GM12878 (cell line): Measurements from ENCODE around the gene LCE6A. TPM values are rescaled to one million over a fixed set of nuclear protein-coding genes. Genes with fewer than 3 reads are reported as not detected.

ENCODE experiments used
- BCL11A ChIP-seq: IDR thresholded peaks from 2 replicates; pipeline ENCODE4 v1.6.1; 2011; ENCODE audit warnings: low read depth, low read length
- BHLHE40 ChIP-seq, 2 experiments: fragments of 450-650 bp in 1 of 2; IDR thresholded peaks; 2 replicates each; pipeline ENCODE4 v1.6.1; 2011 to 2017; ENCODE audit warnings: low read depth in 2 of 2, borderline replicate concordance in 1 of 2, improper control_type of control experiment in 1 of 2, low read length in 1 of 2, mild to moderate bottlenecking in 1 of 2
- EP300 ChIP-seq, 2 experiments: fragments of 150-350 bp in 1 of 2; IDR thresholded peaks; 2 replicates each; pipeline ENCODE4 v1.6.1; 2011 to 2012; ENCODE audit warnings: low read depth in 2 of 2, low read length in 2 of 2, borderline replicate concordance in 1 of 2, improper control_type of control experiment in 1 of 2, inconsistent platforms in 1 of 2; ENCODE audit not compliant: control insufficient read depth in 1 of 2
- ESRRA ChIP-seq: IDR thresholded peaks from 2 replicates; pipeline ENCODE4 v1.6.1; 2012; ENCODE audit warnings: mild to moderate bottlenecking, low read length, improper control_type of control experiment
- NR2C1 ChIP-seq: fragments of 450-650 bp; IDR thresholded peaks from 2 replicates; pipeline ENCODE4 v1.6.1; 2017; ENCODE audit warnings: antibody characterized with exemption, mild to moderate bottlenecking, moderate library complexity
- PAX5 ChIP-seq: IDR thresholded peaks from 2 replicates; pipeline ENCODE4 v1.6.1; 2011; ENCODE audit warnings: low read depth, low read length, borderline replicate concordance
- RAD21 ChIP-seq: IDR thresholded peaks from 2 replicates; pipeline ENCODE4 v1.6.1; 2011; ENCODE audit warnings: mild to moderate bottlenecking, low read depth, low read length, moderate library complexity; ENCODE audit not compliant: insufficient read depth
- SREBF2 ChIP-seq: IDR thresholded peaks from 2 replicates; pipeline ENCODE4 v1.6.1; 2012; ENCODE audit warnings: mild to moderate bottlenecking, low read length
- TCF7 ChIP-seq: IDR thresholded peaks from 2 replicates; pipeline ENCODE4 v1.6.1; 2014; ENCODE audit warnings: antibody characterized with exemption, borderline replicate concordance
- YY1 ChIP-seq: IDR thresholded peaks from 2 replicates; pipeline ENCODE4 v1.6.1; 2011; ENCODE audit warnings: low read depth, mild to moderate bottlenecking, low read length
- ZNF24 ChIP-seq: fragments of 450-650 bp; IDR thresholded peaks from 2 replicates; pipeline ENCODE4 v1.6.1; 2017; ENCODE audit warnings: antibody characterized with exemption, mild to moderate bottlenecking
- ZNF384 ChIP-seq: IDR thresholded peaks from 2 replicates; pipeline ENCODE4 v1.6.1; 2012; ENCODE audit warnings: low read depth, mild to moderate bottlenecking, low read length, improper control_type of control experiment, borderline replicate concordance
- polyA plus RNA-seq, 11 experiments: library from polyadenylated mRNA; depleted of rRNA in 4 of 11; unstranded in 6 of 11; stranded (reverse) in 5 of 11; fragments of >200 nt; fragmentation: Nextera tagmentation in 4 of 11; fragmentation: Illumina TruSeq in 1 of 11; extraction: Ambion mirVana in 4 of 11; extraction: Trizol in 1 of 11; gene quantifications; 1 replicate in 1 of 11; 2 replicates in 10 of 11; pipeline versions ENCODE4 v1.2.1 to v1.2.3, GENCODE V29; 2011 to 2016; ENCODE audit warnings: inconsistent platforms in 2 of 11, missing spikeins in 2 of 11, low read depth in 1 of 11
- total RNA-seq, 4 experiments: library from RNA; depleted of rRNA in 3 of 4; stranded (reverse); fragments of >200 nt in 3 of 4; fragmentation: Illumina TruSeq in 1 of 4; extraction: Trizol in 1 of 4; gene quantifications; 2 replicates each; pipeline versions ENCODE4 v1.2.1 to v1.2.3, GENCODE V29; 2013 to 2021
- TF ChIP-seq, protein P1 (sequence below): IDR thresholded peaks from 2 replicates; pipeline ENCODE4 v1.6.1; 2011; ENCODE audit warnings: borderline replicate concordance, low read depth, mild to moderate bottlenecking, moderate library complexity, low read length; ENCODE audit not compliant: insufficient read depth, poor library complexity, severe bottlenecking
- TF ChIP-seq, protein P2 (sequence below): fragments of 450-650 bp; formaldehyde crosslinking; IDR thresholded peaks from 2 replicates; pipeline ENCODE4 v1.4.0; 2022; ENCODE audit warnings: mild to moderate bottlenecking, moderate library complexity
- TF ChIP-seq, protein P3 (sequence below), 3 experiments: IDR thresholded peaks in 2 of 3; conservative IDR thresholded peaks in 1 of 3; 2 replicates each; pipeline ENCODE4 v1.5.1; 2011; ENCODE audit warnings: low read depth in 3 of 3, low read length in 3 of 3, mild to moderate bottlenecking in 3 of 3, control low read depth in 2 of 3, moderate library complexity in 2 of 3, inconsistent platforms in 1 of 3, mixed read lengths in 1 of 3; ENCODE audit not compliant: control insufficient read depth in 2 of 3, insufficient read depth in 1 of 3; ENCODE audit errors: extremely low read depth in 1 of 3
- TF ChIP-seq, protein P4 (sequence below): IDR thresholded peaks from 2 replicates; pipeline ENCODE4 v1.6.1; 2011; ENCODE audit warnings: mild to moderate bottlenecking, low read depth, low read length, moderate library complexity; ENCODE audit not compliant: insufficient replicate concordance
- TF ChIP-seq, protein P5 (sequence below): fragments of 450-650 bp; formaldehyde crosslinking; IDR thresholded peaks from 2 replicates; pipeline ENCODE4 v1.4.0; 2020; ENCODE audit warnings: mild to moderate bottlenecking, moderate library complexity

Gene LCE6A
- total and polyA plus RNA-seq, 10 of the 15 experiments (the other 5 are each of a cell fraction or from before 2014, with no cell fraction given): 0.45 TPM; not detected in 9

DNA sequence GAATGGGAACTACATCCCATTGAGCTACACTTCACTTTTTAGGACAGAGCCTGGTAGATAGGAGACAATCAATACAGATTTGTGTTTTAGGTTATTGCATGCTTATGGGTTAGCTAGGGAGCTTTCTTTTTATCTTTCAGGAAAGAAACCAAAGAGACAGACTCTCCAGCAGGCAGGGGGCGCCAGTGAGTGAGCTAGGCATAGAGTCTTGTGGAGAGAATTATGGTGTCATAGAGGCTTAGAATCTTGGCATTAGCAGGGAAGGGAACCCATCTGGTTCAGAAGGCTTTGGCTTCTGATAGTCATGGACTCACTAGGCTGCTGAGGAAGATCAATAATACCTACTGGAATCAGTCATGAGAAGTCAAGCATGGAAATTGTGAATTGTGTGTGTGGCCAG is 35.4 kb downstream of the LCE6A start, which contains the start of gene SMCP (continued):
- TF ChIP-seq YY1: 0 out of 2 replicates have a peak, but pooled peaks have one; percentile 14
- no peak for TF ChIP-seq PAX5
- TF ChIP-seq ZNF384: no peak
- TF ChIP-seq SREBF2: no peak
- TF ChIP-seq EP300 (IDR thresholded peaks at IDR 0.05; ENCODE audit: borderline replicate concordance in 1 of 2, control insufficient read depth in 1 of 2, low read depth in 2 of 2, low read length in 2 of 2): no peak
- no peak for TF ChIP-seq ZNF24
- TF ChIP-seq, protein P1, sequence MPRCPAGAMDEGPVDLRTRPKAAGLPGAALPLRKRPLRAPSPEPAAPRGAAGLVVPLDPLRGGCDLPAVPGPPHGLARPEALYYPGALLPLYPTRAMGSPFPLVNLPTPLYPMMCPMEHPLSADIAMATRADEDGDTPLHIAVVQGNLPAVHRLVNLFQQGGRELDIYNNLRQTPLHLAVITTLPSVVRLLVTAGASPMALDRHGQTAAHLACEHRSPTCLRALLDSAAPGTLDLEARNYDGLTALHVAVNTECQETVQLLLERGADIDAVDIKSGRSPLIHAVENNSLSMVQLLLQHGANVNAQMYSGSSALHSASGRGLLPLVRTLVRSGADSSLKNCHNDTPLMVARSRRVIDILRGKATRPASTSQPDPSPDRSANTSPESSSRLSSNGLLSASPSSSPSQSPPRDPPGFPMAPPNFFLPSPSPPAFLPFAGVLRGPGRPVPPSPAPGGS: no peak
- TF ChIP-seq ESRRA: no peak
- TF ChIP-seq TCF7: no peak
- TF ChIP-seq, protein P2, sequence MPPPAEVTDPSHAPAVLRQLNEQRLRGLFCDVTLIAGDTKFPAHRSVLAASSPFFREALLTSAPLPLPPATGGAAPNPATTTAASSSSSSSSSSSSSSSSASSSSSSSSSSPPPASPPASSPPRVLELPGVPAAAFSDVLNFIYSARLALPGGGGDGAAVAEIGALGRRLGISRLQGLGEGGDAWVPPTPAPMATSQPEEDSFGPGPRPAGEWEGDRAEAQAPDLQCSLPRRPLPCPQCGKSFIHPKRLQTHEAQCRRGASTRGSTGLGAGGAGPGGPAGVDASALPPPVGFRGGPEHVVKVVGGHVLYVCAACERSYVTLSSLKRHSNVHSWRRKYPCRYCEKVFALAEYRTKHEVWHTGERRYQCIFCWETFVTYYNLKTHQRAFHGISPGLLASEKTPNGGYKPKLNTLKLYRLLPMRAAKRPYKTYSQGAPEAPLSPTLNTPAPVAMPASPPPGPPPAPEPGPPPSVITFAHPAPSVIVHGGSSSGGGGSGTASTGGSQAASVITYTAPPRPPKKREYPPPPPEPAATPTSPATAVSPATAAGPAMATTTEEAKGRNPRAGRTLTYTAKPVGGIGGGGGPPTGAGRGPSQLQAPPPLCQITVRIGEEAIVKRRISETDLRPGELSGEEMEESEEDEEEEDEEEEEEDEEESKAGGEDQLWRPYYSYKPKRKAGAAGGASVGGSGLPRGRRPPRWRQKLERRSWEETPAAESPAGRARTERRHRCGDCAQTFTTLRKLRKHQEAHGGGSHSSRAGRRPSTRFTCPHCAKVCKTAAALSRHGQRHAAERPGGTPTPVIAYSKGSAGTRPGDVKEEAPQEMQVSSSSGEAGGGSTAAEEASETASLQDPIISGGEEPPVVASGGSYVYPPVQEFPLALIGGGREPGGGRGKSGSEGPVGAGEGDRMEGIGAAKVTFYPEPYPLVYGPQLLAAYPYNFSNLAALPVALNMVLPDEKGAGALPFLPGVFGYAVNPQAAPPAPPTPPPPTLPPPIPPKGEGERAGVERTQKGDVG (CRISPR knock-in tag): no peak
- TF ChIP-seq BCL11A: no peak
- no peak for TF ChIP-seq BHLHE40 (IDR thresholded peaks at IDR 0.05; ENCODE audit: borderline replicate concordance in 1 of 2, low read depth in 2 of 2, low read length in 1 of 2)
- TF ChIP-seq, protein P3, sequence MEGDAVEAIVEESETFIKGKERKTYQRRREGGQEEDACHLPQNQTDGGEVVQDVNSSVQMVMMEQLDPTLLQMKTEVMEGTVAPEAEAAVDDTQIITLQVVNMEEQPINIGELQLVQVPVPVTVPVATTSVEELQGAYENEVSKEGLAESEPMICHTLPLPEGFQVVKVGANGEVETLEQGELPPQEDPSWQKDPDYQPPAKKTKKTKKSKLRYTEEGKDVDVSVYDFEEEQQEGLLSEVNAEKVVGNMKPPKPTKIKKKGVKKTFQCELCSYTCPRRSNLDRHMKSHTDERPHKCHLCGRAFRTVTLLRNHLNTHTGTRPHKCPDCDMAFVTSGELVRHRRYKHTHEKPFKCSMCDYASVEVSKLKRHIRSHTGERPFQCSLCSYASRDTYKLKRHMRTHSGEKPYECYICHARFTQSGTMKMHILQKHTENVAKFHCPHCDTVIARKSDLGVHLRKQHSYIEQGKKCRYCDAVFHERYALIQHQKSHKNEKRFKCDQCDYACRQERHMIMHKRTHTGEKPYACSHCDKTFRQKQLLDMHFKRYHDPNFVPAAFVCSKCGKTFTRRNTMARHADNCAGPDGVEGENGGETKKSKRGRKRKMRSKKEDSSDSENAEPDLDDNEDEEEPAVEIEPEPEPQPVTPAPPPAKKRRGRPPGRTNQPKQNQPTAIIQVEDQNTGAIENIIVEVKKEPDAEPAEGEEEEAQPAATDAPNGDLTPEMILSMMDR (IDR thresholded peaks at IDR 0.05 in 2 of 3, conservative IDR thresholded peaks at IDR 0.05 in 1 of 3; ENCODE audit: control insufficient read depth in 2 of 3, extremely low read depth in 1 of 3, insufficient read depth in 1 of 3, low read depth in 3 of 3, low read length in 3 of 3): peak; percentile 12 to 59 (median 14); a peak in 3 of 6 replicates
- no peak for TF ChIP-seq NR2C1
- TF ChIP-seq, protein P4, sequence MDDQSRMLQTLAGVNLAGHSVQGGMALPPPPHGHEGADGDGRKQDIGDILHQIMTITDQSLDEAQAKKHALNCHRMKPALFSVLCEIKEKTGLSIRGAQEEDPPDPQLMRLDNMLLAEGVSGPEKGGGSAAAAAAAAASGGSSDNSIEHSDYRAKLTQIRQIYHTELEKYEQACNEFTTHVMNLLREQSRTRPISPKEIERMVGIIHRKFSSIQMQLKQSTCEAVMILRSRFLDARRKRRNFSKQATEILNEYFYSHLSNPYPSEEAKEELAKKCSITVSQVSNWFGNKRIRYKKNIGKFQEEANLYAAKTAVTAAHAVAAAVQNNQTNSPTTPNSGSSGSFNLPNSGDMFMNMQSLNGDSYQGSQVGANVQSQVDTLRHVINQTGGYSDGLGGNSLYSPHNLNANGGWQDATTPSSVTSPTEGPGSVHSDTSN: no peak
- TF ChIP-seq, protein P5, sequence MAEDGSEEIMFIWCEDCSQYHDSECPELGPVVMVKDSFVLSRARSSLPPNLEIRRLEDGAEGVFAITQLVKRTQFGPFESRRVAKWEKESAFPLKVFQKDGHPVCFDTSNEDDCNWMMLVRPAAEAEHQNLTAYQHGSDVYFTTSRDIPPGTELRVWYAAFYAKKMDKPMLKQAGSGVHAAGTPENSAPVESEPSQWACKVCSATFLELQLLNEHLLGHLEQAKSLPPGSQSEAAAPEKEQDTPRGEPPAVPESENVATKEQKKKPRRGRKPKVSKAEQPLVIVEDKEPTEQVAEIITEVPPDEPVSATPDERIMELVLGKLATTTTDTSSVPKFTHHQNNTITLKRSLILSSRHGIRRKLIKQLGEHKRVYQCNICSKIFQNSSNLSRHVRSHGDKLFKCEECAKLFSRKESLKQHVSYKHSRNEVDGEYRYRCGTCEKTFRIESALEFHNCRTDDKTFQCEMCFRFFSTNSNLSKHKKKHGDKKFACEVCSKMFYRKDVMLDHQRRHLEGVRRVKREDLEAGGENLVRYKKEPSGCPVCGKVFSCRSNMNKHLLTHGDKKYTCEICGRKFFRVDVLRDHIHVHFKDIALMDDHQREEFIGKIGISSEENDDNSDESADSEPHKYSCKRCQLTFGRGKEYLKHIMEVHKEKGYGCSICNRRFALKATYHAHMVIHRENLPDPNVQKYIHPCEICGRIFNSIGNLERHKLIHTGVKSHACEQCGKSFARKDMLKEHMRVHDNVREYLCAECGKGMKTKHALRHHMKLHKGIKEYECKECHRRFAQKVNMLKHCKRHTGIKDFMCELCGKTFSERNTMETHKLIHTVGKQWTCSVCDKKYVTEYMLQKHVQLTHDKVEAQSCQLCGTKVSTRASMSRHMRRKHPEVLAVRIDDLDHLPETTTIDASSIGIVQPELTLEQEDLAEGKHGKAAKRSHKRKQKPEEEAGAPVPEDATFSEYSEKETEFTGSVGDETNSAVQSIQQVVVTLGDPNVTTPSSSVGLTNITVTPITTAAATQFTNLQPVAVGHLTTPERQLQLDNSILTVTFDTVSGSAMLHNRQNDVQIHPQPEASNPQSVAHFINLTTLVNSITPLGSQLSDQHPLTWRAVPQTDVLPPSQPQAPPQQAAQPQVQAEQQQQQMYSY (CRISPR knock-in tag): no peak
- peak; percentile 44 for TF ChIP-seq RAD21
